CD4-positive, alpha-beta T cell (primary cell): ENCODE data around the gene SLC39A6. TPM values are rescaled to one million over a fixed set of nuclear protein-coding genes. Genes with fewer than 3 reads are reported as not detected.

Experiments
- ATAC-seq: fragments of 200-7000 bp; cut with Tn5 transposase; one replicate; pipeline ENCODE4 v1.10.0; 2022; ENCODE audit warnings: mild to moderate bottlenecking; ENCODE audit not compliant: poor library complexity
- CTCF ChIA-PET: fragments of 350-600 bp; sonication (Branson Sonifier 250); formaldehyde crosslinking; loops from one replicate; lab custom pipeline; 2021; ENCODE audit warnings: antibody characterized with exemption, inconsistent platforms; lab: Charles Lee
- POLR2A ChIA-PET: fragments of 350-600 bp; sonication (Branson Sonifier 250); formaldehyde crosslinking; loops from one replicate; lab custom pipeline; 2021; ENCODE audit warnings: antibody characterized with exemption, inconsistent platforms; lab: Charles Lee
- DNase-seq, 14 experiments: peaks; one replicate each; pipeline ENCODE4 v3.0.0-alpha.2; 2013 to 2020; ENCODE audit warnings: mixed read lengths in 2 of 14
- H3K27ac ChIP-seq, 2 donors: one replicate each; pipeline versions ENCODE4 v1.5.1 to v1.7.0; 2013; ENCODE audit warnings: low read length in 2 of 2, low read depth in 1 of 2, mild to moderate bottlenecking in 1 of 2
- H3K27me3 ChIP-seq, 2 experiments: 1 replicate in 1 of 2; 2 replicates in 1 of 2; pipeline versions ENCODE4 v1.6.1 to v1.7.0; 2013; ENCODE audit warnings: low read length in 2 of 2, control low read depth in 1 of 2, mild to moderate bottlenecking in 1 of 2, moderate library complexity in 1 of 2; ENCODE audit not compliant: insufficient read depth in 2 of 2, control insufficient read depth in 1 of 2
- H3K36me3 ChIP-seq: one replicate; pipeline ENCODE4 v1.6.1; 2013; ENCODE audit warnings: low read length, control low read depth; ENCODE audit not compliant: insufficient read depth
- H3K4me1 ChIP-seq: one replicate; pipeline ENCODE4 v1.6.1; 2013; ENCODE audit warnings: low read length, control low read depth; ENCODE audit not compliant: insufficient read depth
- H3K4me3 ChIP-seq: one replicate; pipeline ENCODE4 v1.5.1; 2013; ENCODE audit warnings: mild to moderate bottlenecking, low read length, moderate library complexity
- H3K9me3 ChIP-seq, 2 experiments: 1 replicate in 1 of 2; 2 replicates in 1 of 2; pipeline versions ENCODE4 v1.6.1 to v1.7.0; 2013; ENCODE audit warnings: low read length in 2 of 2, mild to moderate bottlenecking in 2 of 2, control low read depth in 1 of 2, moderate library complexity in 1 of 2; ENCODE audit not compliant: control insufficient read depth in 1 of 2, insufficient read depth in 1 of 2
- H3K27ac Mint-ChIP-seq: one replicate; pipeline ENCODE4 v1.8.0; 2020; ENCODE audit warnings: mixed read lengths
- H3K27me3 Mint-ChIP-seq: one replicate; pipeline ENCODE4 v1.8.0; 2021; ENCODE audit warnings: mixed read lengths
- H3K36me3 Mint-ChIP-seq: one replicate; pipeline ENCODE4 v1.8.0; 2021; ENCODE audit warnings: low read depth, mixed read lengths
- H3K4me1 Mint-ChIP-seq: one replicate; pipeline ENCODE4 v1.8.0; 2021; ENCODE audit warnings: low read depth, mixed read lengths
- H3K4me3 Mint-ChIP-seq: one replicate; pipeline ENCODE4 v1.8.0; 2020; ENCODE audit warnings: mild to moderate bottlenecking, mixed read lengths
- H3K9me3 Mint-ChIP-seq: one replicate; pipeline ENCODE4 v1.8.0; 2020; ENCODE audit warnings: mixed read lengths
- intact Hi-C, 2 experiments: fragments of 100-400 bp; cut with DNase I in 1 of 2; cut with micrococcal nuclease in 1 of 2; formaldehyde crosslinking; loops; one replicate each; pipeline versions ENCODE4 v1.15.1 to v1.9.0; 2023 to 2025; cut with DNase I, micrococcal nuclease
- total RNA-seq, 174 experiments: library from RNA in 2 of 174; stranded (reverse) in 2 of 174; gene quantifications; one replicate each; pipeline ENCODE4 v1.2.3 and lab custom pipeline; 2021 to 2026
- TF ChIP-seq, protein P1 (sequence below): fragments of 200-600 bp; IDR thresholded peaks from one replicate; pipeline ENCODE4 v1.8.0; 2022; ENCODE audit warnings: antibody characterized with exemption, mild to moderate bottlenecking

Gene SLC39A6
- total RNA-seq, 2 experiments from 2014 or later, result 10.6 to 11.0 TPM

DNA sequence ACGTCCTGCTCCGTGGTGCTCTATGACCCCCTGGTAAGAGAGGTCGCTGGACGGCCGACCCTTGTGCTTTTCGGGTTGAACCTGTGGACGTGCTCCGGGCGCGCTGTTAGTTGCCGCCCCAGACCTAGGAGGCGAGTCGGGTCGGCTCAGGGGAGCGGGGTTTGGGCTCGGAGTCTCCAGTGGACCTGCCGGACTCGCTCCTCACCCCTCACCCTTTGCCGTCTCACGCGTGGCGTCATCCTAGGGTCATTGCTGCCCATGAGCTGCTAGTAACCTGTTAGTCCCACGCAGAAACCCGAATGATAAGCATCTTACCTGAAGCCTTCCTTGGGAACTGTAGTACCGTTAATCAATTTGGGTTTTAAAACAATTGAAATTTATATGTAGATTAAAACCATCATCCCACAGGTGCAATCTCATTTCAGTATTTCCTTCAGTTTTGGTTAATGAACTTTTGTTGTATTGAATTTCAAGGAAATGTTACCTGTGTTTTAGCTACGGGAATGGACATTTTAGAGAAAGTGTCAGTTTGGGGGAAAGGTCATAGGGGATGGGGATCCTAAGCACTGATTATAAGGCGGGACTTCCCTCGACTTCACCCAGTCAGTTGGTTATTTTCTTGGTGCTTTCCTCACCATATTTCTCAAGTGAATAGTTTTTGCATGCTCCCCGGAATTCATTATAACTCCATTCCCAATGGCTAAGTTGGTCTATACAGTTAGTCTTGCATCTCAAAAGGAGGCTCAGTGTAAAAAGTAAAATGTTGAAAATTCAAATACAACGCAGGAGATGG lies 1.1 kb upstream of the SLC39A6 start:
- Histone ChIP-seq H3K27me3 (no peaks in the 10 kb centered on the region), H3K9me3 (no peaks in the 10 kb centered on the region), H3K36me3 (peaks cover 8% of the 10 kb centered on the region), H3K27ac (peak overlapping the region; percentile 99), H3K4me3 (peak overlapping the region; percentile 77), H3K4me1 (peaks cover 48% of the 10 kb centered on the region)
- intact Hi-C loops, result loop anchor here in 1 of 2 experiments (2.0 to 5.0 kb wide), 3 partner anchors 155 to 1093 kb away; partner anchors contain the start of gene ZNF24
- H3K4me1 Mint-ChIP-seq, result peaks cover 73% of the 10 kb centered on the region
- ATAC-seq (peak; percentile 1), DNase-seq (peak in 3 of 14 experiments; percentile 8 to 29 (median 14))
- peak overlapping the region; percentile 98 for H3K27ac Mint-ChIP-seq
- ChIA-PET POLR2A (interaction anchor here (0.7 to 3.2 kb wide), 12 partner anchors 9 to 889 kb away, joined by 3 to 29 read pairs (median 6); partner anchors contain the start of genes KIAA1328, RMP24, RPRD1A and TPGS2), CTCF (interaction anchor here (2.1 kb wide), 1 partner anchor 34 kb away, joined by 9 read pairs; no protein-coding TSS in a partner anchor)
- H3K27me3 Mint-ChIP-seq, result no peaks in the 10 kb centered on the region
- TF ChIP-seq, protein P1, sequence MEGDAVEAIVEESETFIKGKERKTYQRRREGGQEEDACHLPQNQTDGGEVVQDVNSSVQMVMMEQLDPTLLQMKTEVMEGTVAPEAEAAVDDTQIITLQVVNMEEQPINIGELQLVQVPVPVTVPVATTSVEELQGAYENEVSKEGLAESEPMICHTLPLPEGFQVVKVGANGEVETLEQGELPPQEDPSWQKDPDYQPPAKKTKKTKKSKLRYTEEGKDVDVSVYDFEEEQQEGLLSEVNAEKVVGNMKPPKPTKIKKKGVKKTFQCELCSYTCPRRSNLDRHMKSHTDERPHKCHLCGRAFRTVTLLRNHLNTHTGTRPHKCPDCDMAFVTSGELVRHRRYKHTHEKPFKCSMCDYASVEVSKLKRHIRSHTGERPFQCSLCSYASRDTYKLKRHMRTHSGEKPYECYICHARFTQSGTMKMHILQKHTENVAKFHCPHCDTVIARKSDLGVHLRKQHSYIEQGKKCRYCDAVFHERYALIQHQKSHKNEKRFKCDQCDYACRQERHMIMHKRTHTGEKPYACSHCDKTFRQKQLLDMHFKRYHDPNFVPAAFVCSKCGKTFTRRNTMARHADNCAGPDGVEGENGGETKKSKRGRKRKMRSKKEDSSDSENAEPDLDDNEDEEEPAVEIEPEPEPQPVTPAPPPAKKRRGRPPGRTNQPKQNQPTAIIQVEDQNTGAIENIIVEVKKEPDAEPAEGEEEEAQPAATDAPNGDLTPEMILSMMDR, result no peak
- peak overlapping the region; percentile 95 for H3K4me3 Mint-ChIP-seq
- H3K36me3 Mint-ChIP-seq, result peaks cover 60% of the 10 kb centered on the region
- H3K9me3 Mint-ChIP-seq, result no peaks in the 10 kb centered on the region

GRCh38 chr18:36128907-36129299 lies 237 bp downstream of the SLC39A6 start:
- TF ChIP-seq, protein P1, result peak; percentile 11
- ATAC-seq, result no peak
- CTCF ChIA-PET, result interaction anchor here (0.9 to 2.1 kb wide), 2 partner anchors 33 to 35 kb away, joined by 3 to 9 read pairs; no protein-coding TSS in a partner anchor
- Histone ChIP-seq H3K4me1 (peaks cover 47% of the 10 kb centered on the region), H3K9me3 (no peaks in the 10 kb centered on the region), H3K36me3 (peaks cover 4% of the 10 kb centered on the region), H3K27ac (peak overlapping the region; percentile 31 to 99), H3K4me3 (peak overlapping the region; percentile 77), H3K27me3 (no peaks in the 10 kb centered on the region)
- Mint-ChIP-seq H3K36me3 (peaks cover 61% of the 10 kb centered on the region), H3K27me3 (no peaks in the 10 kb centered on the region), H3K4me3 (peak overlapping the region; percentile 95), H3K27ac (peak overlapping the region; percentile 98), H3K4me1 (peaks cover 72% of the 10 kb centered on the region), H3K9me3 (no peaks in the 10 kb centered on the region)
- DNase-seq, result peak in 1 of 14 experiments; percentile 15
- intact Hi-C loops, result loop anchor here (2.0 to 10.0 kb wide), 6 partner anchors 62 to 1154 kb away; partner anchors contain the start of genes RPRD1A (in 2 of the 2), GALNT1 (in 1 of the 2), KIAA1328 (in 1 of the 2) and MAPRE2 (in 1 of the 2)
- POLR2A ChIA-PET, result interaction anchor here (0.5 to 3.2 kb wide), 22 partner anchors 9 to 1087 kb away, joined by 3 to 29 read pairs (median 4); partner anchors contain the start of genes INO80C, KIAA1328, MAPRE2 and MOCOS

GRCh38 chr18:36128530-36128870 lies 640 bp downstream of the SLC39A6 start:
- H3K4me1 ChIP-seq, result peaks cover 43% of the 10 kb centered on the region
- no peak overlapping the region for H3K27ac ChIP-seq
- peak overlapping the region; percentile 77 for H3K4me3 ChIP-seq
- H3K27ac Mint-ChIP-seq, result peak overlapping the region; percentile 98
- intact Hi-C loops, result loop anchor here (2.0 to 10.0 kb wide), 6 partner anchors 62 to 1154 kb away; partner anchors contain the start of genes RPRD1A (in 2 of the 2), GALNT1 (in 1 of the 2), KIAA1328 (in 1 of the 2) and MAPRE2 (in 1 of the 2)
- no peaks in the 10 kb centered on the region for H3K9me3 Mint-ChIP-seq
- no peak for ATAC-seq
- peaks cover 63% of the 10 kb centered on the region for H3K36me3 Mint-ChIP-seq
- CTCF ChIA-PET, result interaction anchor here (0.9 to 2.1 kb wide), 2 partner anchors 33 to 36 kb away, joined by 3 to 9 read pairs; no protein-coding TSS in a partner anchor
- H3K9me3 ChIP-seq, result no peaks in the 10 kb centered on the region
- H3K4me1 Mint-ChIP-seq, result peaks cover 70% of the 10 kb centered on the region
- DNase-seq, result peak in 3 of 14 experiments; percentile 4 to 14 (median 14)
- no peaks in the 10 kb centered on the region for H3K27me3 ChIP-seq
- peaks cover 7% of the 10 kb centered on the region for H3K36me3 ChIP-seq
- TF ChIP-seq, protein P1, result no peak
- H3K27me3 Mint-ChIP-seq, result no peaks in the 10 kb centered on the region
- POLR2A ChIA-PET, result interaction anchor here (0.5 to 3.2 kb wide), 21 partner anchors 8 to 1087 kb away, joined by 3 to 29 read pairs (median 4); partner anchors contain the start of genes INO80C, KIAA1328, MAPRE2 and MOCOS
- H3K4me3 Mint-ChIP-seq, result peak overlapping the region; percentile 95
